ENCODE data around the gene DLGAP4. TPM values are rescaled to one million over a fixed set of nuclear protein-coding genes. Genes with fewer than 3 reads are reported as not detected.

DLGAP4 gene
- total RNA-seq, 1 experiment from 2014 or later: 80.3 TPM

DNA sequence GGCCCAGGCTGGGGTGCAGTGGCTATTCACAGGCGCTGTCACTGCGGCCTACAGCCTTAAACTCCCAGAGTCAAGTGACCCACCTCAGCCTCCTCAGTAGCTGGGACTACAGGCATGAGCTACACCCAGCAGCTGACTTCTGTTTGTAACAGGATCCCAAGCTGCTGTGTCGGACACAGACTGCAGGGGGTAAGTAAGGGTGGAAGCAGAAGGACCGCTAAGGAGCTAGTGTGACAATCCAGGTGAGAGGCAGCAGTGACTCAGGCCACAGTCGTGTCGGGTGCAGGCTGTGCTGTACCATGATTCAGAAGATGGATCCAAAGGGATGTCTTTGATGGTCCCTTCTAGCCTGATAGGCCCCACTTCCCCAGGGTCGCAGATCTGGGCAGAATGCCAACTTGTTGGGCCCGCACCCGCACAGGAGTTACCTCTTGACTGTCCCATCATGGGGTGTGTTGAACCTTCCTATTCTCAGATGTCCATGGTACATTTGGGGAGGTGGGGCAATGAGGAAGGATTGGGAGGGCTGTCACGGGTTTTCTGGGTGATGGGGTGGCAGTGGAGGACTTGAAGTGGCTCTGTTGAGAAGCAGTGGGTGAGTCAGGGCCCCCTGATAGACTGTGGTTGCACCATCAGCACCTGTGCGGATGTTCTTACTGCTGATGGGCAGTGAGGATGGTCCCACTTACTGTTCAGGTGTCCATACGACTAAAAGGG is 44.6 kb upstream of the DLGAP4 start:
- Mint-ChIP-seq H3K4me3 (ENCODE audit: unreplicated experiment) (no peak overlapping the region), H3K27ac (ENCODE audit: low read depth, unreplicated experiment) (no peak overlapping the region), H3K36me3 (ENCODE audit: insufficient read depth, unreplicated experiment) (peaks cover 12% of the 10 kb centered on the region), H3K4me1 (ENCODE audit: insufficient read depth, unreplicated experiment) (no peaks in the 10 kb centered on the region), H3K9me3 (ENCODE audit: unreplicated experiment) (no peaks in the 10 kb centered on the region), H3K27me3 (ENCODE audit: insufficient read depth, unreplicated experiment) (no peaks in the 10 kb centered on the region)
- TF ChIP-seq, protein P1, sequence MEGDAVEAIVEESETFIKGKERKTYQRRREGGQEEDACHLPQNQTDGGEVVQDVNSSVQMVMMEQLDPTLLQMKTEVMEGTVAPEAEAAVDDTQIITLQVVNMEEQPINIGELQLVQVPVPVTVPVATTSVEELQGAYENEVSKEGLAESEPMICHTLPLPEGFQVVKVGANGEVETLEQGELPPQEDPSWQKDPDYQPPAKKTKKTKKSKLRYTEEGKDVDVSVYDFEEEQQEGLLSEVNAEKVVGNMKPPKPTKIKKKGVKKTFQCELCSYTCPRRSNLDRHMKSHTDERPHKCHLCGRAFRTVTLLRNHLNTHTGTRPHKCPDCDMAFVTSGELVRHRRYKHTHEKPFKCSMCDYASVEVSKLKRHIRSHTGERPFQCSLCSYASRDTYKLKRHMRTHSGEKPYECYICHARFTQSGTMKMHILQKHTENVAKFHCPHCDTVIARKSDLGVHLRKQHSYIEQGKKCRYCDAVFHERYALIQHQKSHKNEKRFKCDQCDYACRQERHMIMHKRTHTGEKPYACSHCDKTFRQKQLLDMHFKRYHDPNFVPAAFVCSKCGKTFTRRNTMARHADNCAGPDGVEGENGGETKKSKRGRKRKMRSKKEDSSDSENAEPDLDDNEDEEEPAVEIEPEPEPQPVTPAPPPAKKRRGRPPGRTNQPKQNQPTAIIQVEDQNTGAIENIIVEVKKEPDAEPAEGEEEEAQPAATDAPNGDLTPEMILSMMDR (IDR thresholded peaks at IDR 0.05; ENCODE audit: unreplicated experiment): no peak
- POLR2A ChIA-PET: no interaction called here
- CTCF ChIA-PET: interaction anchor here (0.7 kb wide), 2 partner anchors 26 to 29 kb away, joined by 3 to 4 read pairs; no protein-coding TSS in a partner anchor
- no TSS peak for BruUV-seq (replicated peaks)
- no peak for DNase-seq (ENCODE audit: unreplicated experiment)
- intact Hi-C loops (cut with micrococcal nuclease): no loop called here

DNA sequence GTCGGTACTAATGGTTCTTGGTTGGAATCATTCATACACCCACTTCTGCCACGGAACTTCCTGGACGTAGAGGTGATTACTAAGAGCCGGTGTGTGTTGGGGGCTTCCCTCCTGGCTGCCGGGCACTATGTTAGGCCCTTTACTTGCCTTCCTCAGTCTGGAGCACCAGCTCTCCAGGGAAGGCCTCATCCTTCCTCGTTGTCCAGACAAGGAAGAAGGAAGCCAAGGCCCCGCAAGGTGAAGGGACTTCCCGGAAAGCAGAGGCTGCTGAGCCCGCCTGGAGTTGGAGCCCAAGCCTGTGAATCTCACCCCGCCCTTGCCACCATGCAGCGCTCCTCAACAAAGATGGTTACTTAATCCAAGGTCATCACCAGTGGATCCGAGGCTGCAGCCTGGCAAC is 43.7 kb upstream of the DLGAP4 start:
- TF ChIP-seq, protein P1 (IDR thresholded peaks at IDR 0.05; ENCODE audit: unreplicated experiment): no peak
- intact Hi-C loops (cut with micrococcal nuclease): no loop called here
- no peak for DNase-seq (ENCODE audit: unreplicated experiment)
- CTCF ChIA-PET: no interaction called here
- H3K36me3 Mint-ChIP-seq (ENCODE audit: insufficient read depth, unreplicated experiment): peaks cover 4% of the 10 kb centered on the region
- H3K9me3 Mint-ChIP-seq (ENCODE audit: unreplicated experiment): no peaks in the 10 kb centered on the region
- no peak overlapping the region for H3K27ac Mint-ChIP-seq (ENCODE audit: low read depth, unreplicated experiment)
- H3K4me1 Mint-ChIP-seq (ENCODE audit: insufficient read depth, unreplicated experiment): no peaks in the 10 kb centered on the region
- H3K27me3 Mint-ChIP-seq (ENCODE audit: insufficient read depth, unreplicated experiment): no peaks in the 10 kb centered on the region
- POLR2A ChIA-PET: no interaction called here
- BruUV-seq (replicated peaks): no TSS peak
- H3K4me3 Mint-ChIP-seq (ENCODE audit: unreplicated experiment): no peak overlapping the region

DNA sequence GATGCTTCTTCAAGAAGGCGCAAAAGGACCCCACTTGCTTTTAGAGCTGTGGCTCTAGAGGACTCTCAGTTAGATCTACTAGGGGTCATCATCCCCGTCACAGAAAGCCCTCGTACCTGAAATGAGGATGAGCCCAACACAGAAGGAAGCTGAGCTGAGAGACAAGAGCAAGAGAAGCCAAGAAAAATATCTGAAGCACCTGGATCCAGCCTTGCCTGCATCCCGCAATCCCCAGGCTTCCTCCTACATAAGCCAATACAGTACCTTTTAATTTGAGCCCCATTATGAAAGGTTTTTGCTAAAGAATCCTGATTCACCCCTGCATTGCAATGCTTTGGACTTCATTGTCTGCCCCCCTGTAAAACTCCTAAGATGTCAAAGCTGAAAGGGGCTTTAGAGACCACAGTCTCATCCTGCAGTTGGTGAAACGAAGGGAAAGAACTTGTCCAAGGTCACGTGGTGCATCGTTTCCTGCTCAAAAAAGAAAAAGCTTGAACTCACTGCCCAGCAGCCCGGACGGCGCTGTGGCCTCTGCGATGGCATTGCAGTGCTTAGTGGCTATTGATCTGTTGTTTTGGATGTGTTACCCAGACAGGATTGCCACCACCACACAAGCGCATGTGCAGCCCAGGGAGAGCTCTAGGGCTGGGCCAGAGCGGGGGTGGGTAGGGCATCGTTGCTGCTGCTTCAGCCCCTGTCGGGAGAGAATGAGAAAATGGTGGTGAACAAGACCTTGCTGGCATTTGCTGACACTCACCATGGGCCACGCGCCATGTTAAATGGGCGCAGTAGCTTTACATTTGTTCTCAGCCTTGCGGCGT is 41.5 kb upstream of the DLGAP4 start:
- no peaks in the 10 kb centered on the region for H3K9me3 Mint-ChIP-seq (ENCODE audit: unreplicated experiment)
- no peaks in the 10 kb centered on the region for H3K4me1 Mint-ChIP-seq (ENCODE audit: insufficient read depth, unreplicated experiment)
- no peaks in the 10 kb centered on the region for H3K36me3 Mint-ChIP-seq (ENCODE audit: insufficient read depth, unreplicated experiment)
- intact Hi-C loops (cut with micrococcal nuclease): no loop called here
- ChIA-PET POLR2A (interaction anchor here (0.6 to 0.7 kb wide), 4 partner anchors 28 to 370 kb away, joined by 3 to 4 read pairs (median 3); no protein-coding TSS in a partner anchor), CTCF (interaction anchor here (0.6 kb wide), 1 partner anchor 119 kb away, joined by 3 read pairs; no protein-coding TSS in a partner anchor)
- BruUV-seq (replicated peaks): no TSS peak
- no peak overlapping the region for H3K27ac Mint-ChIP-seq (ENCODE audit: low read depth, unreplicated experiment)
- H3K4me3 Mint-ChIP-seq (ENCODE audit: unreplicated experiment): no peak overlapping the region
- H3K27me3 Mint-ChIP-seq (ENCODE audit: insufficient read depth, unreplicated experiment): no peaks in the 10 kb centered on the region
- TF ChIP-seq, protein P1 (IDR thresholded peaks at IDR 0.05; ENCODE audit: unreplicated experiment): no peak
- no peak for DNase-seq (ENCODE audit: unreplicated experiment)

DNA sequence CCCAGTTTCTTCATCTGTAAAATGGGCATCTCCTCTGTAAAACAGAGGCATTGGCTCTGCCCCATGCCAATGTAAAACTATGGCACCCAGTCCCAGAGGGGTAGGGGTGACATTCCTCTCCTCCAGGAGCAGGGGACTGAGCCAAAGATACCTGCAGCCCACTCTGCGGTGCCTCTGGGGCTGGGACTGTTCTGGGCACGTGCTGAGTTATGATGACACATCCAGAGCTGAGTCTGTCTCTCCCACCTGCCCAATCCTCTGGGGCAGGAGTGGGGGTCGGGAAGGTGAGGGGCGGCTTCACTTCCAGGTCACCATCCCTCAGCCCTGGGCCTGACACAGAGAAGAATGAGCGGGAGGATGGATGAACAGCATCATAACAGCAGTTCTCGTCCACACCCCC is 40.0 kb upstream of the DLGAP4 start:
- no peaks in the 10 kb centered on the region for H3K36me3 Mint-ChIP-seq (ENCODE audit: insufficient read depth, unreplicated experiment)
- POLR2A ChIA-PET: no interaction called here
- BruUV-seq (replicated peaks): no TSS peak
- intact Hi-C loops (cut with micrococcal nuclease): no loop called here
- CTCF ChIA-PET: interaction anchor here (0.6 kb wide), 1 partner anchor 615 kb away, joined by 5 read pairs; no protein-coding TSS in a partner anchor
- H3K27me3 Mint-ChIP-seq (ENCODE audit: insufficient read depth, unreplicated experiment): no peaks in the 10 kb centered on the region
- H3K4me3 Mint-ChIP-seq (ENCODE audit: unreplicated experiment): no peak overlapping the region
- H3K4me1 Mint-ChIP-seq (ENCODE audit: insufficient read depth, unreplicated experiment): no peaks in the 10 kb centered on the region
- H3K27ac Mint-ChIP-seq (ENCODE audit: low read depth, unreplicated experiment): no peak overlapping the region
- H3K9me3 Mint-ChIP-seq (ENCODE audit: unreplicated experiment): no peaks in the 10 kb centered on the region
- DNase-seq (ENCODE audit: unreplicated experiment): no peak
- TF ChIP-seq, protein P1 (IDR thresholded peaks at IDR 0.05; ENCODE audit: unreplicated experiment): no peak
